Vagina (tissue), 2 donors: Measurements from ENCODE around the gene GPC1.

ENCODE experiments used
- CTCF ChIP-seq, 3 experiments: fragments of 450-650 bp in 2 of 3; fragments of 200-600 bp in 1 of 3; sonication (generic) in 1 of 3; IDR thresholded peaks; one replicate each; pipeline ENCODE4 v1.5.1; 2017 to 2019; ENCODE audit warnings: antibody characterized with exemption in 3 of 3, mild to moderate bottlenecking in 2 of 3, moderate library complexity in 2 of 3
- POLR2A ChIP-seq, 2 donors: fragments of 450-650 bp; IDR thresholded peaks; one replicate each; pipeline ENCODE4 v1.6.1; 2017; ENCODE audit warnings: antibody characterized with exemption in 2 of 2, mild to moderate bottlenecking in 2 of 2, moderate library complexity in 2 of 2
- POLR2AphosphoS5 ChIP-seq, 2 donors: sonication (generic); formaldehyde crosslinking; IDR thresholded peaks; one replicate each; pipeline ENCODE4 v1.9.0; 2017; ENCODE audit warnings: antibody characterized with exemption in 2 of 2, mild to moderate bottlenecking in 2 of 2, low read depth in 1 of 2; ENCODE audit not compliant: insufficient read depth in 1 of 2

GRCh38 chr2:240458044-240458899, 22.8 kb downstream of the GPC1 start:
- TF ChIP-seq CTCF (IDR thresholded peaks at IDR 0.05) (no peak), POLR2A (IDR thresholded peaks at IDR 0.05) (no peak), POLR2AphosphoS5 (IDR thresholded peaks at IDR 0.05; ENCODE audit: insufficient read depth in 1 of 2, low read depth in 1 of 2) (no peak)
